DND-41 (cell line): ENCODE results near the gene PIK3CD.

Experiments
- ATAC-seq: fragments of 200-7000 bp; cut with Tn5 transposase; 3 replicates; pipeline ENCODE4 v1.9.1; 2021; ENCODE audit warnings: low read depth; ENCODE audit not compliant: insufficient read depth
- DNase-seq: peaks from one replicate; pipeline ENCODE4 v3.0.0-alpha.2; 2020
- H2AFZ ChIP-seq: 2 replicates; pipeline ENCODE4 v1.6.0; 2012; ENCODE audit warnings: low read depth, low read length
- H3K27ac ChIP-seq: 2 replicates; pipeline ENCODE4 v1.5.1; 2012; ENCODE audit warnings: low read length, inconsistent platforms
- H3K27me3 ChIP-seq: fragments of 200-600 bp; sonication (generic); 2 replicates; pipeline ENCODE4 v1.6.0; 2012; ENCODE audit warnings: low read length, mild to moderate bottlenecking, inconsistent platforms; ENCODE audit not compliant: insufficient read depth, poor library complexity
- H3K36me3 ChIP-seq: 2 replicates; pipeline ENCODE4 v1.5.1; 2012; ENCODE audit warnings: low read length, inconsistent platforms; ENCODE audit not compliant: insufficient read depth
- H3K4me1 ChIP-seq: 2 replicates; pipeline ENCODE4 v1.5.1; 2012; ENCODE audit warnings: mild to moderate bottlenecking, low read length; ENCODE audit not compliant: insufficient read depth
- H3K4me2 ChIP-seq: 2 replicates; pipeline ENCODE4 v1.6.0; 2012; ENCODE audit warnings: mild to moderate bottlenecking, moderate library complexity, low read length, inconsistent platforms; ENCODE audit not compliant: insufficient read depth
- H3K4me3 ChIP-seq, 2 experiments: fragments of 200-600 bp in 1 of 2; shearing (Covaris generic) in 1 of 2; 2 replicates each; pipeline ENCODE4 v1.5.1; 2012 to 2016; ENCODE audit warnings: inconsistent platforms in 2 of 2, low read length in 2 of 2, mild to moderate bottlenecking in 2 of 2, low read depth in 1 of 2, moderate library complexity in 1 of 2
- H3K79me2 ChIP-seq: 2 replicates; pipeline ENCODE4 v1.6.0; 2012; ENCODE audit warnings: low read length, inconsistent platforms; ENCODE audit not compliant: insufficient read depth
- H3K9ac ChIP-seq: 2 replicates; pipeline ENCODE4 v1.6.0; 2012; ENCODE audit warnings: low read depth, mild to moderate bottlenecking, inconsistent platforms, low read length, moderate library complexity
- H3K9me3 ChIP-seq: 2 replicates; pipeline ENCODE4 v1.5.1; 2012; ENCODE audit warnings: low read length, moderate library complexity, mild to moderate bottlenecking, inconsistent platforms; ENCODE audit not compliant: insufficient read depth, severe bottlenecking
- H4K20me1 ChIP-seq: 2 replicates; pipeline ENCODE4 v1.6.0; 2012; ENCODE audit warnings: low read length; ENCODE audit not compliant: insufficient read depth
- EZH2 ChIP-seq: IDR thresholded peaks from 3 replicates; pipeline ENCODE4 v1.6.1; 2012; ENCODE audit warnings: borderline replicate concordance, low read depth, mild to moderate bottlenecking, moderate library complexity, low read length, inconsistent platforms; ENCODE audit not compliant: severe bottlenecking
- TF ChIP-seq, protein P1 (sequence below): IDR thresholded peaks from 2 replicates; pipeline ENCODE4 v1.5.1; 2012; ENCODE audit warnings: borderline replicate concordance, low read length, moderate library complexity, mild to moderate bottlenecking; ENCODE audit not compliant: poor library complexity, severe bottlenecking; ENCODE audit errors: extremely low read depth

Gene PIK3CD

DNA sequence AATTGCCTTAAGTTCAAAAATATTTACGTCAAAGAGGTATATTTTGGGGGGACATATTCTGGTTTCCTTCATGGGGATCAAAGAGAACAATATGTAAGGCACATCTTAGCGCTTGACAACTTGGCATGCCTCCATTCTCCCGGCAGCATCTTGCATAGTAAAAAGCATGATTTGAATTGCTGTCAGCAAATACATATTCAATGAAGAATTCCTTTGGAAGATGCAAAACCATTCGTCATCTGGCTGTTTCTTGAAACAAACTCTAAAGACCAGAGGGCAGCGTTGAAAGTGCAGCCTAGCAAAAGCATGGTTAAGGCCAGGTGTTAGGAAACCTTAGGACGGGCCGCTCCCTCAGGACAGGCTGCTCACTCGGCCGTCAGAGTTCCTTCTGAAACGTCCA lies 3.4 kb upstream of the PIK3CD start:
- no peak overlapping the region for H2AFZ ChIP-seq
- no peaks in the 10 kb centered on the region for H3K9me3 ChIP-seq
- H3K4me2 ChIP-seq: no peak overlapping the region
- peaks cover 30% of the 10 kb centered on the region for H3K79me2 ChIP-seq
- peaks cover 23% of the 10 kb centered on the region for H3K4me1 ChIP-seq
- no peak overlapping the region for H3K9ac ChIP-seq
- peaks cover under 1% of the 10 kb centered on the region; the same call in 1 of the 2 replicates for H3K36me3 ChIP-seq
- 0 out of 2 replicates have a peak overlapping the region, but pooled peaks have one; percentile 16 for H3K27ac ChIP-seq
- DNase-seq (no peak), ATAC-seq (no peak)
- TF ChIP-seq, protein P1, sequence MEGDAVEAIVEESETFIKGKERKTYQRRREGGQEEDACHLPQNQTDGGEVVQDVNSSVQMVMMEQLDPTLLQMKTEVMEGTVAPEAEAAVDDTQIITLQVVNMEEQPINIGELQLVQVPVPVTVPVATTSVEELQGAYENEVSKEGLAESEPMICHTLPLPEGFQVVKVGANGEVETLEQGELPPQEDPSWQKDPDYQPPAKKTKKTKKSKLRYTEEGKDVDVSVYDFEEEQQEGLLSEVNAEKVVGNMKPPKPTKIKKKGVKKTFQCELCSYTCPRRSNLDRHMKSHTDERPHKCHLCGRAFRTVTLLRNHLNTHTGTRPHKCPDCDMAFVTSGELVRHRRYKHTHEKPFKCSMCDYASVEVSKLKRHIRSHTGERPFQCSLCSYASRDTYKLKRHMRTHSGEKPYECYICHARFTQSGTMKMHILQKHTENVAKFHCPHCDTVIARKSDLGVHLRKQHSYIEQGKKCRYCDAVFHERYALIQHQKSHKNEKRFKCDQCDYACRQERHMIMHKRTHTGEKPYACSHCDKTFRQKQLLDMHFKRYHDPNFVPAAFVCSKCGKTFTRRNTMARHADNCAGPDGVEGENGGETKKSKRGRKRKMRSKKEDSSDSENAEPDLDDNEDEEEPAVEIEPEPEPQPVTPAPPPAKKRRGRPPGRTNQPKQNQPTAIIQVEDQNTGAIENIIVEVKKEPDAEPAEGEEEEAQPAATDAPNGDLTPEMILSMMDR: no peak
- no peak for TF ChIP-seq EZH2
- no peaks in the 10 kb centered on the region for H3K27me3 ChIP-seq
- H3K4me3 ChIP-seq: no peak overlapping the region
- peaks cover 7% of the 10 kb centered on the region for H4K20me1 ChIP-seq

DNA sequence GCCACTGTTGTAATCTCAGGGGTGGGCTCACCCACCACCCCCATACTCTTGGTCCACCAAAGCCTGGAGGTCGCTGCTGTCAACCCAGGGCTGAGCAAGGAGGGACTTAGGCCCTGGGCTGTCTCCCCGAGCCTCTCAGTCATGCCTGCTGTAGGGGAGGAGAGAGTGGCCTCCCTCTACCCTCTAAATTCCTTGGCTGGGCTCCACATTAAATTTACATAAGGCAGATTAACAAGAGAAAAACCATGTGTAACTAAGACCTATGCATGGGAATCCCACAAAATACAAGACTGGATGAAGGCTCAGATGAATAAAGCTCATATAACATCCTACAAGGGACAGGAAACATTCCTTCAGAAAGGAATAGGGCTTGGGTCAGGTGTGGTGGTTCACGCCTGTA lies 1.8 kb upstream of the PIK3CD start:
- H3K9ac ChIP-seq: no peak overlapping the region
- no peak overlapping the region for H2AFZ ChIP-seq
- H3K4me1 ChIP-seq: peaks cover 38% of the 10 kb centered on the region
- H3K27ac ChIP-seq: peak overlapping the region; percentile 29; the same call in 1 of the 2 replicates
- no peak overlapping the region for H3K4me2 ChIP-seq
- peaks cover 46% of the 10 kb centered on the region for H3K79me2 ChIP-seq
- peaks cover 6% of the 10 kb centered on the region; the same call in 1 of the 2 replicates for H3K36me3 ChIP-seq
- no peak overlapping the region for H3K4me3 ChIP-seq
- TF ChIP-seq, protein P1: no peak
- TF ChIP-seq EZH2: no peak
- ATAC-seq (no peak), DNase-seq (no peak)
- H3K9me3 ChIP-seq: no peaks in the 10 kb centered on the region
- peaks cover 23% of the 10 kb centered on the region for H4K20me1 ChIP-seq
- H3K27me3 ChIP-seq: no peaks in the 10 kb centered on the region

DNA sequence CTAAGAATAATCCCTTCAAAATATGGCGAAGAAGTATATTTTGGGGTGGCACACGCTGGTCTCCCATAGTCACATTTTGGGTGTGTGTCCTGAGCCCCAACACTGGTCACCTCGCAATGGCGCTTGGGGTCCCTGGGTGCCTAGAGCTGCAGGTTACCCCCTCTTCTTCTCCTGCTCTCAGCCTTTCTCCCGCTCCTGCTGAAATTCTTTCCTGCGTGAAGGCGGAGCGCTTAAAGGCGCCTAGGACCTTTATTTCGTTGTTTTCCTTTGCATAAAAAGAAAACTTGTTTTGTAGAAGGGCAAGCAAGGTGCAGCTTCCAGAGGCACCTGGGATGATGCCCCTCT lies 339 bp upstream of the PIK3CD start:
- Histone ChIP-seq H4K20me1 (peaks cover 32% of the 10 kb centered on the region), H3K4me3 (peak overlapping the region; percentile 67 to 79), H3K27ac (peak overlapping the region; percentile 86), H3K4me2 (peak overlapping the region; percentile 96), H3K36me3 (peaks cover 6% of the 10 kb centered on the region; the same call in 1 of the 2 replicates), H3K9ac (peak overlapping the region; percentile 91), H3K9me3 (no peaks in the 10 kb centered on the region), H3K79me2 (peaks cover 61% of the 10 kb centered on the region), H3K4me1 (peaks cover 42% of the 10 kb centered on the region), H2AFZ (peak overlapping the region; percentile 71), H3K27me3 (no peaks in the 10 kb centered on the region)
- ATAC-seq (no peak), DNase-seq (no peak)
- TF ChIP-seq, protein P1: peak; percentile 23
- TF ChIP-seq EZH2: no peak
